ENCODE measurements around the gene ADGRF4.
"Not testable (repeated sequence)": the region's sequence is repeated elsewhere in the genome, so short reads cannot be mapped to it uniquely, and the experiment has no call there.

The ADGRF4 gene

GRCh38 chr6:47736083-47736700 is 37.8 kb downstream of the ADGRF4 start:
- DNase-seq, result no peak

DNA sequence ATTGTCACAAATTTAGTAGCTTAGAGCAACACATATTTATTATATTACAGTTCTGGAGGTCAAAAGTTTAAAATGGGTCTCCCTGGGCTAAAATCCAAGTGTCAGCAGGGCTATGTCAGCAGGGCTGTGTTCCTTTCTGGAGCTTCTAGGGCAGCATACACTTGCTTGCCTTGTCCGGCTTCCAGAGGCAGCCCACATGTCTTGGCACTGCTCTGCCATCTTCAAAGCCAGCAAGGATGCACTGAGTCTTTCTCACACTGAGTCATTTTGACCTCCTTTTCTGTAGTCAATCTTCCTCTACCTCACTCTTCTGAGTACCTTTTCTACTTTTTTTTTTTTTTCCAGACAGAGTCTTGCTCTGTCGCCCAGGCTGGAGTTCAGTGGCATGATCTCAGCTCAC is 39.0 kb downstream of the ADGRF4 start:
- DNase-seq, result no peak

GRCh38 chr6:47740714-47741113 is 42.3 kb downstream of the ADGRF4 start:
- DNase-seq, result no peak

- no peak for DNase-seq
These were observed 43.4 kb downstream of the ADGRF4 start for GRCh38 chr6:47741807-47742206.

DNA sequence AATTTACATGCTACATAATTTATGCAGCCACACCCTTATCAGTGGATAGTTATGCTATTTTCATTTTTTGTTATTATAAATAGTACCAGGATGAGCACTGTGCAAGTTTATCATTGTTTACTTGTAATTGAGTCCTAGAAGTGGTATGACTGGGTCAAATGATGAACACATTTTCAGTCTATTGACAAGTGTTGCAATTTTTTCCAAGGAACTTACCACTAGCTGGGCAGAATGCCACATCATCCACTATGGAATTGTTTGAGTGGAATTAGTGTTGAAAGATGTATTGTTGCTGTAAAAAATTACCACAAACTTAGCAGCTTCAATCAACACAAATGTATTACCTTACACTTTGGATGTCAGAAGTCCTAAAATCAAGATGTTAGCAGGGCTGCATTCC is 45.4 kb downstream of the ADGRF4 start:
- peak; percentile 39 for DNase-seq

GRCh38 chr6:47745269-47745668 is 46.9 kb downstream of the ADGRF4 start:
- not testable (repeated sequence) for DNase-seq

DNA sequence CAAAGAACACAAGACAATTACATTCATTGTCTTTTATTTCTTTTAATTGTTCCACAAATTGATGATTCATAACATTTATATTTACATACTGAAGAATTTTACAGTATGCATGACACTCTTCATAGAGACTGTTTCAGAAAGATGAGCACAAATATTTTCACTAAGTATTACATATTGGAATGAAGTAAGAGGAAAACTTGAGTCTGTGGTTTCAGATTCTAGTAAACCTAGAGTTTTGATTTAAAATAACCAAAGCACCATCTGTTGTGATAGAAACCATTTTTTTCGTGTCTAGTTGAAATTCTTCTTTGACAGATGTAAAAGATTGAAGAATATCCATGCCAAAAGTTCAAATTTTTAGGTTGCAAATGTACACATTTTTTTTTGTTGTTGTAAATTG is 51.4 kb downstream of the ADGRF4 start:
- no peak for DNase-seq

DNA sequence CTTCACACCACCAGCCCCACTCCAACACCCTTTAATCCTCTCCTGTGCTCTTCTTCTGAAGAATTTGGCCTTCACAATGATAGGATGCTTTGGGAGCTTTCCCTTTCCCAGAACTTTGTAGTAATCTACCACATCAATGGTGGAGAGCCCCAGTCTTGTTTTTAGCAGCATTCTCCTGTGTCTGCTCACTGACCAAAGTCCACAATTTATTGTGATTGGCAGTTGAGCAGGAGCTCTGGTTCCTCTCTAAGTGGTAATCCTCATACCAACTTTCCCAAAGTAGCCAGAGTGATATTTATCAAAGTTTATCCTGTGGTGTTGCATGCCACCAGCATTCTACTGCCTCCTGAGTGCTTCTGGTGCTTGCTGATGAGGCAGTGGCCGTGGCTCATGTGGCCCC is 54.4 kb downstream of the ADGRF4 start:
- no peak for DNase-seq

GRCh38 chr6:47759364-47759763 is 61.0 kb downstream of the ADGRF4 start:
- DNase-seq, result no peak

DNA sequence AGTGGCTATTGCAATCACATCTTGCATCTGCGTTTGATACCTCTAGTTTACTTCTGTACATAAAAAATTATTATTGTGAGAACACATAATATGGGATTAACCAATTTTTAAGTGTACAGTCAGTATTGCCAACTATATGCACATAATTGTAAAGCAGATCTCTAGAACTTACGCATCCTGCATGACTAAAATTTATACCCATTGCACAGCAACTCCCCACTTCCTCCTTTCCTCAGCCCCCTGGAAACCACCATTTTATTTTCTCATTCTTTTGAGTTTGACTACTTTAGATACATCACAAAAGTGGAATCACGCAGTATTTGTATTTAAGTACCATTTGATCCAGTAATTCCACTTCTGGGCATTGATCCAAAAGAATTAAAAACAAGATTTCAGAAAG is 64.1 kb downstream of the ADGRF4 start:
- DNase-seq, result no peak

DNA sequence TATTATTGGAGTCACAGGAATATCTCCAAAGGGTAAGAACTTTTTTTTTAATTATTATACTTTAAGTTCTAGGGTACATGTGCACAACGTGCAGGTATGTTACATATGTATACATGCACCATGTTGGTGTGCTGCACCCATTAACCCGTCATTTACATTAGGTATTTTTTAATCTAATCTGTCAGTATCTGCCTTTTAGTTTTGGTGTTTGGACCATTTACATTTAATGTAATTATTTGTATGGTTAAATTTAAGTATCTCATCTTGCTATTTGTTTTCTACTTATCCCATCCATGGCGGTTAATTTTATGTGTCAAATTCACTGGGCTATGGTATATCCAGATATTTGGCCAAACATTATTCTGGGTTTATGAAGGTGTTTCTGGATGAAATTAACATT is 68.1 kb downstream of the ADGRF4 start:
- DNase-seq, result no peak

- no peak for DNase-seq
These were observed 68.7 kb downstream of the ADGRF4 start for GRCh38 chr6:47767102-47767501.

DNA sequence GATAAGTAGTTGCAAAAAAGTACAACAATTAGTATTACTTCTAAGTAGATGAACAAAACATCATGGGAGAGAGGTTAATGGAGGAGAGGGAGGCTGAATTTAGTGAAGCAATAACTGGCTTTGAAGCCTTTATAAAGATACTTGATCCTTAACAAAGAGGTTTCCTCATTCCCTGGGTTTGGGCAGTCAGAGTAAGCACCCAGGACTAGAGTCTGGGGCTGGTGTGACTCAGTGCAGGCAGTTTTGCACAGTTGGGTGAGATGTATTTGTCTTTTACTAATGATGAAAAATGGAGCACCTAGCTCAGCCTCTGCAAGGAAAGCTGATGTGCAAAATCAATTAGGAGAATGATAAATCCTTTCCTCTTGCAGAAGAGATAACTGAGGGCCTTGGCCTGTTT is 71.6 kb downstream of the ADGRF4 start:
- no peak for DNase-seq
